NCI-H146 treated with DMSO at 0.1 percent for 48 hours (cell line): Measurements from ENCODE around the gene PHF21B.
"Not testable (repeated sequence)": the region's sequence is repeated elsewhere in the genome, so short reads cannot be mapped to it uniquely, and the experiment has no call there.

Source experiments
- DNase-seq: peaks from one replicate; lab custom pipeline; 2025; ENCODE audit not compliant: unreplicated experiment; lab: John Stamatoyannopoulos, UW

PHF21B gene

GRCh38 chr22:44963832-44964721 lies 45.7 kb downstream of the PHF21B start:
- no peak for DNase-seq

GRCh38 chr22:44962741-44963454 lies 46.9 kb downstream of the PHF21B start:
- no peak for DNase-seq

GRCh38 chr22:44961682-44962081 lies 48.1 kb downstream of the PHF21B start:
- not testable (repeated sequence) for DNase-seq

GRCh38 chr22:44956840-44957767 lies 52.7 kb downstream of the PHF21B start:
- no peak for DNase-seq

- DNase-seq, result no peak
Measured at GRCh38 chr22:44955102-44955501, 54.7 kb downstream of the PHF21B start.

- DNase-seq, result no peak
Measured at GRCh38 chr22:44954149-44954548, 55.7 kb downstream of the PHF21B start.

GRCh38 chr22:44952863-44953746 lies 56.7 kb downstream of the PHF21B start:
- DNase-seq, result peak; percentile 30

- no peak for DNase-seq
Measured at GRCh38 chr22:44951510-44951816, 58.3 kb downstream of the PHF21B start.

- no peak for DNase-seq
Measured at GRCh38 chr22:44950806-44951509, 58.8 kb downstream of the PHF21B start.

GRCh38 chr22:44947846-44948245 lies 62.0 kb downstream of the PHF21B start:
- no peak for DNase-seq

- no peak for DNase-seq
Measured at GRCh38 chr22:44947049-44947448, 62.8 kb downstream of the PHF21B start.

GRCh38 chr22:44944883-44945601 lies 64.8 kb downstream of the PHF21B start:
- no peak for DNase-seq

- no peak for DNase-seq
Measured at GRCh38 chr22:44943701-44944324, 66.0 kb downstream of the PHF21B start.

GRCh38 chr22:44942979-44943700 lies 66.7 kb downstream of the PHF21B start:
- no peak for DNase-seq

GRCh38 chr22:44942056-44942455 lies 67.7 kb downstream of the PHF21B start:
- DNase-seq, result no peak

GRCh38 chr22:44941207-44941606 lies 68.6 kb downstream of the PHF21B start:
- no peak for DNase-seq

- DNase-seq, result no peak
Measured at GRCh38 chr22:44940130-44940529, 69.7 kb downstream of the PHF21B start.

GRCh38 chr22:44939451-44939850 lies 70.4 kb downstream of the PHF21B start:
- no peak for DNase-seq
